Large intestine (tissue), 3 donors: ENCODE data around the gene NCK2. TPM values are rescaled to one million over a fixed set of nuclear protein-coding genes. Genes with fewer than 3 reads are reported as not detected.

Experiments
- DNase-seq, 2 donors: peaks; one replicate each; pipeline versions ENCODE4 v3.0.0 to v3.0.0-alpha.2; 2013
- H3K27ac ChIP-seq: one replicate; pipeline ENCODE4 v1.5.1; 2013; ENCODE audit warnings: low read length
- H3K27me3 ChIP-seq: 2 replicates; pipeline ENCODE4 v1.6.1; 2013; ENCODE audit warnings: low read length; ENCODE audit not compliant: control insufficient read depth, insufficient read depth
- H3K36me3 ChIP-seq: 2 replicates; pipeline ENCODE4 v1.6.1; 2013; ENCODE audit warnings: low read length; ENCODE audit not compliant: control insufficient read depth, insufficient read depth
- H3K4me1 ChIP-seq: one replicate; pipeline ENCODE4 v1.6.1; 2013; ENCODE audit warnings: low read length; ENCODE audit not compliant: control insufficient read depth, insufficient read depth
- H3K4me3 ChIP-seq: one replicate; pipeline ENCODE4 v1.5.1; 2013; ENCODE audit warnings: low read length
- H3K9me3 ChIP-seq: one replicate; pipeline ENCODE4 v1.6.1; 2013; ENCODE audit warnings: mild to moderate bottlenecking, low read depth, low read length, moderate library complexity; ENCODE audit not compliant: control insufficient read depth
- WGBS: methylation state at CpG from one replicate; pipeline ENCODE4 v1.1.5; 2013; ENCODE audit warnings: low lambda C conversion rate; ENCODE audit not compliant: insufficient coverage; 5-methylcytosine and 5-hydroxymethylcytosine counted together
- polyA plus RNA-seq: library from polyadenylated mRNA; unstranded; fragments of 120-200 nt; gene quantifications from one replicate; pipeline ENCODE4 v1.2.1, GENCODE V29; 2013

The NCK2 gene
- polyA plus RNA-seq, 1 donor = 58.9 TPM

DNA sequence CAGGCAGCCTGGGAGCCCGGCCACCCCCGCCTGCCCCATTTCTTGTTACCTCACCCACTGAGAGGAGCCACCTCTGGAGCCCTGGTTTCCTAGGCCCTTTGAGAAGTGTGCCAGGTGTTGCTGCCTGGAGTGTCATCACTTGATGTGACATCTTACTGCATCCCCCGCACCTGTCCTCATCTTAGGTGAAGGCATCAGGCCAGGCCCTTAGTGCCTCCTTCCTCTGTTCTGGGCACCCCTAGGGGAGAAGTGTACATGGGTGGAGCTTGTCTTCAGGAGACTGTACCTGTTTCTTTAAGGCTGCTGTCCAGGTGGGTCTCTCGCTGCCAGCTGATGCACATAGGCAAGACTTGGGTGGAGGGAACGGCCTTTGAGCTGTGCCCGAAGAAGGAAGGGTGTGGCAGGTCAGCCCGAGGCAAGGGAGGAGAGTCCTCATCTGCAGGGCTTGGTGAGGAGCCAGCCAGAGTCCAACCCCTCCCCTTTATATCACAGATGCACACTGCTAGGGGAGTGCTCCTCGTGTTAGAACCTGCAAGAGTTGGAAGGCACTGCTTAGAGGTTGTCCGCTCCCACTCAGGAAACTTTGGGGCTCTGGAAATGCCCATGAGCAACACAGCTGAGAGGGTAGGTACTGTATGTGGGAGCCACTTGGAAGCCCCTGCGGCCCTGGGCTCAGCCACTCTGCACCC, 45.9 kb downstream of the NCK2 start:
- WGBS = no CpG with 5 or more reads among the region's 10 CpGs
- peak; percentile 93 to 96 for DNase-seq
- Histone ChIP-seq H3K9me3 (no peaks in the 10 kb centered on the region), H3K27me3 (no peaks in the 10 kb centered on the region), H3K36me3 (peaks cover 6% of the 10 kb centered on the region), H3K4me3 (no peak overlapping the region), H3K4me1 (peaks cover 37% of the 10 kb centered on the region), H3K27ac (peak overlapping the region; percentile 66)

DNA sequence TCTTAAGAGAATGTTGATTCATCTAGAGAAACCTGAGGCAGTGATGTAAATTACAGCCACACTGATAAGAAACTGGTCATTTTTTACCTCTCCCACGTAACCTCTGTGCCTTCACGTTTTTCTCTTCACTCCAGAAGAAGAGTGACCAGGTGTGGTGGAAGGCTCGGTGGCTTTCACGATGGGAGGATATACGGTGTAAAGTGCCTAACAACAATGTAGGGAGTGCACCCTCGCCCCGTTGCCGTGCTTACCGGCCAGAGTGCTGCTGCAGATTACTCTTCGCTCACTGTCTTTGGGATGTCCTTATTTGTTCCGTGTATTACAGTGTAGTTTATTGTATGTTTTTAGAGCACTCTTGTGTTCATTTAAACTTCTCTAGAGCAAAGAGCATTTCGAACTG, 46.5 kb downstream of the NCK2 start:
- 71% methylated on average over 1 of the region's 12 CpGs for WGBS
- Histone ChIP-seq H3K4me1 (peaks cover 40% of the 10 kb centered on the region), H3K4me3 (no peak overlapping the region), H3K27me3 (no peaks in the 10 kb centered on the region), H3K36me3 (peaks cover 5% of the 10 kb centered on the region), H3K27ac (peak overlapping the region; percentile 66), H3K9me3 (no peaks in the 10 kb centered on the region)
- no peak for DNase-seq

DNA sequence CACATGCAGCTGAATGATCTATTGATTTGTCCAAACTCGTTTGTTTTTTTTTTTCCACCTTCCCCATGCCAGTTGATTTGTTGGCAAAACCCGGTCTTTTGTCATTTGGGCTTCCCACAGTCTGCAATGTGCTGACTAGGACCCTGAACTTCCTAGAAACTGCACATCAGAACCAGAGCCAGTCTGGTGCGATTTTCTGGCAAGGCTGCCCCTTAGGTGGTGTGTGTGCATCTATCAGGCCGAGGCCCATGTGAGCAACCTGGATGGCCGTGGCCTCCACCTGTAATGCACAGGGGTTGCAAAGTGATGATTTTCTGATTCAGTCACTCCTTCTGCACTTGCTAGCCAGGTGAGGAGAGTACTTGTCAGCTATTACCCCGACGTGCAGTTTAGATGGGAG, 47.8 kb downstream of the NCK2 start:
- Histone ChIP-seq H3K4me3 (no peak overlapping the region), H3K27ac (no peak overlapping the region), H3K36me3 (no peaks in the 10 kb centered on the region), H3K9me3 (no peaks in the 10 kb centered on the region), H3K27me3 (no peaks in the 10 kb centered on the region), H3K4me1 (peaks cover 43% of the 10 kb centered on the region)
- no CpG with 5 or more reads among the region's 7 CpGs for WGBS
- DNase-seq = no peak

DNA sequence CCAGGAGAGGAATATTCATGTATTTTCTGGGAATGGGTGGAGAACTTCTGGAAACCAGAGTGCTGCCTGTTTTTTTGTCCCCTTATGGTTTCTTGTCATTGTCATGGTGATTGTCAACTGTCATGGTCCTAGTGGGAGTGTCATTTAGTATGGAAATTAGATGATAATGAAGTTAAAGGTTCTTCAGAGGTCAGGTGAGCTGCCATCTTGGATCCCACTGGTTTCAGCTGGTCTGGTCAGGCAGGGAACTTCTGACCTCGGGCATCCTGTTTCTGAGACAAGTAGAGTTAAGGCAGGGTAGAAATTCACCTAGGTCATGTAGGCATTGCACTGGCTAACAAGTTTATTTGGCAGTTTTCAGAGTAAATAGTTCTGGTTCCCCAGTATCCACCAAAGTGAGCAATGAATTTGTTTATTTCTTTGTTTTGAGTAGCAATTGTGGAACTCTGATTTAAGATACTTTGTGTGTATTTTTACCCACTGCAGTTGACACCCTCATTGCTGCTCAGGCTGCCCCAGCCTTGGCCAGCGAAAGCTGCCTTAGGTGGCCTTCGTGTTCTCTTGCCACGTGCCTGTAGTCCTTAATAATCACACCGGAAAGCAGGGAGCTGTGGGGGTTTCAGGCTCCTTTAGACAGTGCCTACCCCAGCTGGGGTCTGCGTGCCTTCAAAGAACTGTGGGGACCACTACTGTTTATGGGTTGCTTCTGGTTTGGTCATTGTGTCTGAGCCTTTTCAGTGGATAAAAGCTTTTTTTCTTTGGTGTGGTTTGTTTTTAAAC, 48.7 kb downstream of the NCK2 start:
- no peak overlapping the region for H3K27ac ChIP-seq
- no peaks in the 10 kb centered on the region for H3K36me3 ChIP-seq
- WGBS = 80% methylated on average over 1 of the region's 6 CpGs
- H3K4me3 ChIP-seq = no peak overlapping the region
- no peak for DNase-seq
- peaks cover 44% of the 10 kb centered on the region for H3K4me1 ChIP-seq
- no peaks in the 10 kb centered on the region for H3K9me3 ChIP-seq
- no peaks in the 10 kb centered on the region for H3K27me3 ChIP-seq

DNA sequence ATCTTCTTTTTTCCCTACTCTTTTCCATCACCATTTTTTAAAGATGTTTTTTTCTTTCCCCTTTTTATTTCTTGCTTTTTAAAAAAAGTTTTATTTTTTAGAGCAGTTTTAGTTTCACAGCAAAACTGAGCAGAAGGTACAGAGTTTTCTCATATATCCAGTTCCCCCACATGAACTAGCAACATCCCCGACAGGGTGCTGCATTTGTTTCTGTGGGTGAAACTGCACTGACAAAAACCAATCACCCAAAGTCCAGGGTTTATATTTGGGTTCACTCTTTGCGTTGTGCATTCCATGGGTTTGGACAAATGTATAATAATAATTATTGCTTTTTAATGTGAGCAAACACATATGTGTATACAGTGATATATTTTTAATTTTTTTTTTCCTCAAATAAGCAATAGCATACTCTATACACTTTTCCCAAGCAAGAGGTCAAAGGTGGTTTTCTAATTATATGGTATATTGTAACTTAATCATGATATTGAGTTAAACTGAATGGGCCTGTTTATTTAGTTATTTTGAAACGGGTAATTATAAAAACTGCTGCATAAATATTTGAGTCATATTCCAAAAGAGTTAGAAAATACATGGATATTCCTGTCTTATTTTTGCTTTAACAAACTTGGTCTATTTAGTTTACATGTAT, 50.3 kb downstream of the NCK2 start:
- no peak for DNase-seq
- Histone ChIP-seq H3K27ac (no peak overlapping the region), H3K4me3 (no peak overlapping the region), H3K36me3 (no peaks in the 10 kb centered on the region), H3K27me3 (no peaks in the 10 kb centered on the region), H3K4me1 (peaks cover 45% of the 10 kb centered on the region), H3K9me3 (no peaks in the 10 kb centered on the region)
- no CpG with 5 or more reads among the region's 3 CpGs for WGBS

DNA sequence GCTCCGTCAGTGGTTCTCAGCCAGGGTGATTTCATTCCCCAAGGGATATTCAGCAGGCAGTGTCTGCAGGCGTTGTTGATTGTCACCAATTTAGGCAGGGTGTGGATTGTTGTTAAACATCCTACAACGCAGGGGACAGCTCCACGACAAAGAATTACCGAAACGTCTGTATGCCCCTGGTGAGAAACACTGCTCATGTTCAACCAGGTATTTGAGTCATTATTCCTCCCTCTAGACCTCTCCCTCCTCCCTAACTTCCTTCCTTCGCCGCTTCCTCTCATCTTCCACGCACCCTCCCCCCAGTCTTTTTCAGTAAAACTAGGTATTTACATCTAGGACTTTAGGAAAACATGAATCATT, 50.8 kb downstream of the NCK2 start:
- Histone ChIP-seq H3K27ac (no peak overlapping the region), H3K4me3 (no peak overlapping the region), H3K36me3 (no peaks in the 10 kb centered on the region), H3K4me1 (peaks cover 44% of the 10 kb centered on the region), H3K9me3 (no peaks in the 10 kb centered on the region), H3K27me3 (no peaks in the 10 kb centered on the region)
- WGBS = 93% methylated on average over 3 of the region's 9 CpGs
- no peak for DNase-seq

DNA sequence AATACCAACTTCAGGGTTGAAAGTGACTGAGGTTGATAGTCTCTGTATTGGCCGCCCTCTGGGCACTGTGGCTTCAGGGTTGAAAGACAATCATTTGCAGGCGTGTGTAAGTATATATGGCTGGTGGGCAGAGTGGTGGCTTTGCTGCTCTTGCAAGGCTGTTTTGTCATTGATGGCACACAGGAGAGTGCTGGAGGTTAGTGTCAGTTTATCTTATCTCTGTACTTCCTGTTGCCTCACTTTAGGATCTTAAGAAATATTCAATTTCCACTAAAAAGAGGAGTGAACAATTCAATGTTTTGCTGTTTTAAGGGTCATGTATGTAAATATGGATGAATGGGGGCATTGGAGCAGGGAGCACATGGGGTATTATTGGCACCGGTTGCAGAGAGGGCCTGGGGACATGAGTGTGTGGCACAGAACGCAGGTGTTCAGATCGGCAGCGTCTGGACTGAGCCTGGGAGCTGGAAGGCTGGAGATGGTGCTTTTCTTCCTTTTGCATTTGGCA, 51.5 kb downstream of the NCK2 start:
- H3K4me3 ChIP-seq = no peak overlapping the region
- no peak for DNase-seq
- H3K27ac ChIP-seq = no peak overlapping the region
- H3K4me1 ChIP-seq = peaks cover 45% of the 10 kb centered on the region
- H3K27me3 ChIP-seq = no peaks in the 10 kb centered on the region
- H3K9me3 ChIP-seq = no peaks in the 10 kb centered on the region
- no CpG with 5 or more reads among the region's 6 CpGs for WGBS
- H3K36me3 ChIP-seq = no peaks in the 10 kb centered on the region

DNA sequence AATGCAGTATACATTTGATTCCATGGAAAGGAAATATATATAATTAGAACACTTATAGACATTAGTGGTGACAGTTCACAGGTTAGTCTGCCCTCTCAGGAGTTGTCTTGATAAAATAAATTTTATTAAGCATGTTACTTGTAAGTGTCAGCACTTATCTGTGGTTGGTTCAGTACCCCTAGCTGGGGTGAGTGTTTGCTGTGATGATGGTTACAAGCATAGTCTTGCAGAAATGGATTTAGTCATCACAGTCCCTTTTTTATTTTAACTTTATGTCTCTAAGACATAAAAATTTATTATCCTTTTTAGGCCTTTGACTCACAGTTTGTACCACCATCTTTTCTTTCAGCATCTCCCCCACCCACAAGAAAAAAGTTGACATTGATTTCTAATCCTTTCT, 52.1 kb downstream of the NCK2 start:
- Histone ChIP-seq H3K27me3 (no peaks in the 10 kb centered on the region), H3K27ac (no peak overlapping the region), H3K9me3 (no peaks in the 10 kb centered on the region), H3K4me1 (peaks cover 50% of the 10 kb centered on the region), H3K36me3 (no peaks in the 10 kb centered on the region), H3K4me3 (no peak overlapping the region)
- no peak for DNase-seq

DNA sequence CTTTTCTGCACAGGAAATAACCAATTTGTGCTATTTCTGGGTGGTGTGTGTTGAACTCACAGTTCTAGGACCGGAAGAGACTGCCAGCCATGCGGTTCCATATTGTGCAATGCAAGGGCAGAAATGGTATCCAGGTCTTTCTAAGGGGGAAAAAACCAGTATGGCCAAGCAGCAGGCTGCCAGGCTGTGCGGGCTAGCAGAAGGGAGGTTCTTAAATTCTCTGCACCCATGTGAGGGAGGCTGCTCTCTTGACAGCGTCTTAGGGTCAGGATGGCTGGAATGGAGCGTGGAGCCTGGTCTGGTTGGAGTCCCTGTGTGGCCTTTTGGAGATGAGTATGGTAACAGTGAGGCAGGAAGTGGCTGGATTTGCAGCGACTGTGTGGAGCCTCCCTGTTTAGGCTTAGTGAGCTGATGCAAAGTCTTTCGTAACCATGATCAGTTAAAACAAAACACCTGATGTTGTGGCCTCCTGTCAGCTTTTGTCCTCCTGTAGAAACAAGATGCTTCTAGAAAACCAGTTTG, 52.6 kb downstream of the NCK2 start:
- Histone ChIP-seq H3K4me1 (peaks cover 53% of the 10 kb centered on the region), H3K36me3 (peaks cover 5% of the 10 kb centered on the region), H3K4me3 (no peak overlapping the region), H3K9me3 (no peaks in the 10 kb centered on the region), H3K27me3 (no peaks in the 10 kb centered on the region), H3K27ac (no peak overlapping the region)
- no CpG with 5 or more reads among the region's 7 CpGs for WGBS
- no peak for DNase-seq

DNA sequence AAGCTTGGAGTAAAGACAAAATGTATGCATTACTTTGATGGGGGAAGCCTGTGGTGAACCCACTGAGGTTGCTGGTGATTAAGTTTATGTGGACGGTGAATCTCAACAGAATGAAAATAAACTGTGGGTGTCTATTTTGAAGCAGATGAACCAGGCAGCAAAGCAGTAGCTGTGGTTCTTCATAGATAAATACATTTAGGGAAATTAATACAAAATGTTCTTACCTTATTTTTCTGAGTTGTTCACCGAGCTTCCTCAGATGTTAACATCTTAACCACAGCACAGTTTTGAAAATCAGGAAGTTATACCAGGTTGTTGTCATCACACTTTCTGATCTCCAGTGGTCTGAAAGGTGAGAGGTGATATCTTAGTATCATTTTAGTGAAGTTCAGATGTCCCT, 53.9 kb downstream of the NCK2 start:
- peaks cover 57% of the 10 kb centered on the region for H3K4me1 ChIP-seq
- no CpG with 5 or more reads among the region's 2 CpGs for WGBS
- no peaks in the 10 kb centered on the region for H3K27me3 ChIP-seq
- no peak overlapping the region for H3K4me3 ChIP-seq
- no peak for DNase-seq
- no peaks in the 10 kb centered on the region for H3K9me3 ChIP-seq
- no peak overlapping the region for H3K27ac ChIP-seq
- peaks cover 9% of the 10 kb centered on the region for H3K36me3 ChIP-seq
